Stimulated activated CD4-positive, alpha-beta T cell treated with anti-CD3 and anti-CD28 coated beads, Interleukin-12 subunit alpha, Interleukin-12 subunit beta, amount 100 ng/mL, for 48 hours (primary cell): ENCODE results near the gene CPT1B.

Source experiments
- DNase-seq, 3 donors: peaks; one replicate each; pipeline ENCODE4 v3.0.0-alpha.2; 2020; ENCODE audit warnings: low read depth in 2 of 3, low spot score in 1 of 3

The CPT1B gene

DNA sequence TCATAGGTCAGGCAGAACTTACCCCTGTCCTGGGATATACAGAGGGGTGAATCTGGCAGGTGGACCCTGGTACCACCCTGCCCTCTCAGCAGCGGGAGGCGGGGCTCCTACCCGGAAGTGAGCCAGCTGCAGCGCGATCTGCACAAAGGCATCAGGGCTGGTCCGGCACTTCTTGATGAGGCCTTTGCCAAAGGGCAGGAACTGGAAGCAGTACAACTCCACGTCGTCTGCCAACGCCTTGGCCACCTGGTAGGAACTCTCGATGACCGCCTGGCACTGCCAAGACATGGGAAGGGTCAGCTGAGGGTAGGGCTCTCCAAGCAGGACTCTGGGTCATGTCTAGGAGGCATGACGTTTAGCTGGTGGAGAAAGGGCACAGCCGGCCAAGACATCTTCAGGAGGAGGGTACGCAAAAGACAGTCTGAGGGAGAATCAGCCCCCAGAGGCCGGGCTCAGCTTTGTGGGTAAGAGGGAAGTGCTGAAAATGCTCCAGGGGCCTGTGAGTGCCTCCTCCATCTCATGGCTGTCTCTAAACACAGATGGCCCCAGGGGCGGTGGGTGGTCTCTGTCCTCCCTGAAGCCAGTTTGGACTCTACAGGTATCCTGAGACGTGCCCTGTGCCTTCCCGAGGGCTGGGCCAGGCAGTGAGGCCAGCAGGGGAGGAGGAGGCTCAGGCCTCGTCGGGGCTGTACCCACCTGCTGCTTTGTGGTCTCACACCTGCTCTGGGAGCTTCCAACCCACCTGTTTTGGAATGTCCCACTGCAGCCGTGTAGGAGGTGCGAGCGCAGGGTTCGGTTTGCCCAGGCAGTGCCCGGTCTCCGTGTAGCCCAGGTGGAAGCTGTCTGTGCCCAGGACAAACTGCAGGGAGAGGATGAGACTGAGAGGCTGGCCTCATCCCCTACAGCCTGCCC, 6.7 kb downstream of the CPT1B start:
- DNase-seq = no peak

DNA sequence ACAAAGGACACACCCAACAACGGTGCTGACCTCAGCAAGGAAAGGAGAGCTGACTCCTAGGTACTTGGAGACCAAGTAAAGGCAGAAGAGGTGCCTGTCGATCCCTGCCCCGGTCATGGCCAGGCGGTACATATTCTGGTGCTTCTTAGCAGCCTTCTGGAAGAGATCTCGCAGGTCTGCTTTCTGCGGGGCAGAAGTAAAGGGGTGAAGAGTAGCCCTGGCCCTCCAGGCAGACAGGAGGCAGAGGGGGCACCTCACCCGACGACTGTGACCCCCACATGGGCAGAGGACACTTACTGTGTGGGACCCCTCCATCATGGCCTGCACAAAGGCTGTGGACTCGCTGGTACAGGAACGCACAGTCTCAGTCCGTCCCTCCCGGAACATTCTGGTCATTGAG, 7.4 kb downstream of the CPT1B start:
- no peak for DNase-seq

- no peak for DNase-seq
Observed at GRCh38 chr22:50569896-50570535, 8.2 kb downstream of the CPT1B start.

DNA sequence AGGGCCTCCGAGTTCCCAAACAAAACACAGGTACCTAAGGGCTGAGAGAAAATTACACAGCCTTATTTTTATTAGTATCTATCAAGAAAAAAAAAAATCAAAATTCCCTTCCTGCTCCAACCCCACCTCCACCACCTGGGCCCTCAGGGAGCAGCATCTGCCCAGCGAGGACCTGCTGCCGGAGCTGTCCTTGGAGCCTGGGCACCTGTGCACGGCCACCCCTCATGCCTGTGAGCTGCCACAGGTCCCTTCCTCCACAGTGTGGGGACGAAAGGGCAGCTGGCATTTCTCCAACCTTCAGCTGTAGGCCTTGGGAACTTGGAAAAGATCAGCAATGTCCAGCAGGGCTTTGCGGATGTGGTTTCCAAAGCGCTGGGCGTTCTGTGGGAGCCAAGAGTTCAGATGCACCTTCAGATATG, 9.2 kb downstream of the CPT1B start:
- no peak for DNase-seq

GRCh38 chr22:50568626-50569025, 9.6 kb downstream of the CPT1B start:
- no peak for DNase-seq

DNA sequence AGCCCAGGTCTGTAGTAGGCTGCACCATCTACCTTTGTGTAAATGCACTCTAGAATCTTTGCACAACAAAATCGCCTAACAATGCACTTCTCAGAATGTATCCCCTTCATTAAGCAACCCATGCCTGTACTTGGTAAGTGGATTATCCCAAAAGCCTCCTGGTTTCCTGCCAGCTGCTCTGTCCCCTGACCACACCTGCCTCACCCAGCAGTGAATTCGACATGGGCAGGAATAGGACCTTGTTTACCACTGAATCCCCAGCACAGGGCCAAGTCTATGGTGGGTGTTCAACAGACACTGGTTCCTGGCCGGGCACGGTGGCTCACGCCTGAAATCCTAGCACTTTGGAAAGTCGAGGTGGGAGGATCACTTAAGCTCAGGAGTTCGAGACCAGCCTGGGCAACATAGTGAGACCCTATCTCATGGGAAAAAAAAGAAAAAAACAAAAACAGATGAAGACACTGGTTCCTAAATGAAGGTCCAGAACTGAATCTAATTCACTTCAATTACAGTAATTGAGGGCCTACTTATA, 10.4 kb downstream of the CPT1B start:
- no peak for DNase-seq

DNA sequence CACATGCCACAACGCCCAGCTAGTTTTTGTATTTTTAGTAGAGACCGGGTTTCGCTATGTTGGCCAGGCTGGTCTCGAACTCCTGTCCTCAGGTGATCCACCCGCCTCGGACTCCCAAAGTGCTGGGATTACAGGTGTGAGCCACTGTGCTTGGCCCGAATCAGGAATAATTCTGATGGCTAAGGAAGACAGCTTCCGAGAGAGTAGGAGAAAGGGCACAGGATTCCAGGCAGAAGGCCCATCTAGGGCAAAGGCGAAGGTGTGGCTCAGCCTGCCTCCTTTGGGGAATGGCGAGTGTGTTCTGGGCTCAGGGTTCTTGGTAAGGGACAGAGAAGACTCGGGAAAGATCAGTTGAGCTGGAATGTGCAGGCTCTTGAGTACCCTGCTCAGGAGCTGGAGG, 13.9 kb downstream of the CPT1B start:
- DNase-seq = no peak

DNA sequence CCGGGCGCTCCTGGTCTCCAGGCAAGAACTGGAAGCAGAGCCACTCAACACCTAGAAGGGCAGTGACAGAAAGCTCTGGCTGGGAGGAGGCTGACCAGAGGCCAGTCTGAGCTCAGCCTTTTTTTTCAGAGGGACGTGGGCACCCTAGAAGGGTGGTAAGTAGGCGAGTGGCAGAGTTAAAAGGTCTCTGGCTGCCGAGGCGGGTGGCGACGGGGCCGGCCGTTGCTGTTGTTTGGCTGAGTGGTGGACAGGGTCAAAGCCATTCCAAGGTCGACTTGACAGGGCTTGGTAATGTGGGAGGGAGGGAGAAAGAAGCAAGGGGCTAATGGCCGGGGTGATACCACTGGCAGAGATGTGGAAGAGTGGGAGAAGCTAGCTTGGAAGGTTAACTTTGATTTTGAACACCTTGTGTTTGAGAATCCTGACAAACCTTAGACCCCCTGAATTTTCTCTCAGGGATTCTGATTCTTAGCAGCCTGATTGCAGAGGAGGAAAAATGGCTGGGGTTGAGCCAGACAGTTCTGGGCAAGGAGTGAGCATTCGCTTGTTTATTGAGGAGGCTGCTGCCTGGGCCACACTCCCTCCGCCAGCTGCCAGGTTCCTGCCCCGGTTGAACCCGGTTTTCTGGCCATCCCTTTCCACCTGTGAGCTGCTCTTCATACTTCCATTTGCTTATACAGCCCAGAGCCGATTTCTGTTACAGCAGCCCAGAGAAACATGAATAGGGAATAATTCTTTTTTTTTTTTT, 14.6 kb downstream of the CPT1B start:
- DNase-seq = no peak

DNA sequence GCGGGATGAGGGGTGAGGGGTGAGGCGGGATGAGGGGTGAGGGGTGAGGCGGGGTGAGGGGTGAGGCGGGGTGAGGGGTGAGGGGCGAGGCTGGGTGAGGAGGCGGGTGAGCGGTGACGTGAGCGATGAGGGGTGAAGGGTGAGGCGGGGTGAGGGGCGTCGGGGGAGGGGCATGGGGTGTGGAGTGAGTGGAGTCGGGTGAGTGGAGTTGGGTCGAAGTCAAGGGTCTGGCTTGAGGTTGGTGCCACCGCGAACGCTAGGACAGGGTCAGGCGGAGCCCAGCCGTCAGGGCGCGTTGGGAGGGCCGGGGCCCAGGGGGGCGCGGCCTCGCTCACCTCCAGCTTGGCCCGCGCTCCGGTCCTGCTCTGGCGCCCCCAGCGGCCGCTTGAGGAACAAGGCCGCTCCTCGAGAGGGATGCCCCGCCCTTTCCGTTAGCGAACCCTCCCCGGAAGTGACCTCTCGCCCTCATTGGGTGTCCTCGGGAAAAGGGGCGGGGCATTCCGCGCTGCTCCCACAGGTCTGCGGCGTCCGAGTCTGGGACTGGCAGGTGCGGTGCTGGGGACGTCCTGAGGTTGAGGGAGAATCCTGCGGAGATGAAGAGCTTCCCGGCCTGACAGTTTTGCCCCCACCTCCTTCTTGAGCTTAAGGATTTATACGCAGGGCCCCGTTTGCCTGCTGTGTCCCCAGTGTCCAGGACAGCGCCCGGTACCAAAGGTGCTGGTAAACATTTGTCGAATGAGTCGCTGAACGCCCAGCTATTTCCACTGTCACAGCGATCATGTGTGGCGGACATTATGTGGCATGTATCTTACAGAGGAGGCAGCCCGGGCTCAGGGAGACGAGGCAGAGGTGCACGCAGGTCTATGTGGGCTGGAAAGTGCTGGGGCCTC, 15.5 kb downstream of the CPT1B start, which contains the start of gene SYCE3:
SYCE3 (minus strand) TSS at position 397 of the 890 bp plus-strand sequence. CDS start 6,514 bp downstream, outside the sequence.
- DNase-seq = peak; percentile 96 to 98 (median 98)

DNA sequence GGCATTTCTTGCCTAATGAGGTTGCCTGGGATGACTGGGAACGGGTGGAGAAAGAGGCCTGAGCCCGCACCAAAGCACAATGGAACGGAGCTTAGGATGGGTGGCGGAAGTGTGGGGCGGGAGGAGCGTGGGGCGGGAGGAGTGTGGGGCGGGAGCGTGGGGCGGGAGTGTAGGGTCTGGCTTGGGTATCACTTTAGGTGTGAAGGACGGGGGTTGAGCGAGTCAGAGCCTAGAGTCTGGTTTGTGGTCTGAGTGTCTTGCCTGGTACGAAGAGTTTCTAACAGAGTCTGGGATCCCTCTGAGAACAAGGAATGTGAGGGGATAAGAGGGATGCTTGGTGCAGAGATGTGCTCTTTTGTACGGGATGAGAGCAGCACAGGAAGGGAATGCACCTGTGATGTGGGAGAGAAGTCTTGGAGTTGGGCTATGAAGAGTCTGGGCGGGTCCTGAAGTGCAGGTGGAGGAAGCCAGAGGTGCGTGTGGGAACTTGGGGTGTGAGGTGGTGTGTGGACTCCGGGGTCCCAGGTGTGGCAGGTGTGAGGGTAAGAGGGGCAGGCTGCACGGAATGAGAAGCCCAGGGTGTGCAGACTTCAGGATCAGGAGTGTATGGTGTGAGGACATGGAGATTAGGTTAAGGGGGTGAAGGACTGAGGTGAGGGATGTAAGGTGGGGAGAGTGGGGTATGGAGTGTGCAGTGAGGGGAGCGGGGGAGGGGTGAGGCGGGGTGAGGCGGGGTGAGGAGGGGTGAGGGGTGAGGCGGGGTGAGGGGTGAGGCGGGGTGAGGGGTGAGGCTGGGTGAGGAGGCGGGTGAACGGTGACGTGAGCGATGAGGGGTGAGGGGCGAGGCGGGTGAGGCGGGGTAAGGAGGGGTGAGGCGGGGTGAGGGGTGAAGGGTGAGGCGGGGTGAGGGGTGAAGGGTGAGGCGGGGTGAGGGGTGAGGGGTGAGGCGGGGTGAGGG, 16.5 kb downstream of the CPT1B start:
- no peak for DNase-seq

DNA sequence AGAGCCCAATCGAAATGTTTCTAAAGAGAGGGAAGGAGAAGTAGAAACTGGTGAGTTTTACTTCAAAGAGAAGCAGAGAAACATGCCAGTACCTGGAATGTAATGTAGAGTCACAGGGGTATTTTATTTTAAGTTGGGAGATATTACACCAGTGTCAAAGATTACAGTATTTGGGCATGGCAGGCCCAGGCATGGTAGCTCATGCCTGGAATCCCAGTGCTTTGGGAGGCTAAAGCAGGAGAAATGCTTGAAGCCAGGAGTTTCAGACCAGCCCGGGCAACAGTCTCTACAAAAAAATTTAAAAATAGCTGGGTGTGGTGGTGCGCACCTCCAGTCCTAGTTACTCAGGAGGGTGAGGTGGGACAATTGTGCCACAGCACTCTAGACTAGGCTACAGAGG, 18.2 kb downstream of the CPT1B start:
- no peak for DNase-seq

GRCh38 chr22:50556703-50557102, 21.5 kb downstream of the CPT1B start:
- no peak for DNase-seq

DNA sequence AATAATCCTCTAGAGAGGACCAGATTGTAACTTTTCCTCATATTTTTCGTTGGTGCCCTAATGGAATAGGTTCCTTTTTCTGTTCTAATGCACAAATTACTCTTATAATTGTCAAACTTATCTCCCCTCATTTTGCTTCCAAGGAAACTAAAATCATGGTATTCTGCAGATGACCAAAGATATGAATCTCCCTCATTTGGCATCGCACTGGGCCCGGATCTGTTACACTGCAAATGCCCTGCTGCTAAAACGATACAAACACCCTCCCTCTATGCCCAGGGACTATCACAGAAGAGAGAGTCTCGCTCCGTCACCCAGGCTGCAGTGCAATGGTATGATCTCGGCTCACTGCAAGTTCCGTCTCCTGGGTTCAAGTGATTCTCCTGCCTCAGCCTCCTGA, 24.9 kb downstream of the CPT1B start:
- DNase-seq = no peak

DNA sequence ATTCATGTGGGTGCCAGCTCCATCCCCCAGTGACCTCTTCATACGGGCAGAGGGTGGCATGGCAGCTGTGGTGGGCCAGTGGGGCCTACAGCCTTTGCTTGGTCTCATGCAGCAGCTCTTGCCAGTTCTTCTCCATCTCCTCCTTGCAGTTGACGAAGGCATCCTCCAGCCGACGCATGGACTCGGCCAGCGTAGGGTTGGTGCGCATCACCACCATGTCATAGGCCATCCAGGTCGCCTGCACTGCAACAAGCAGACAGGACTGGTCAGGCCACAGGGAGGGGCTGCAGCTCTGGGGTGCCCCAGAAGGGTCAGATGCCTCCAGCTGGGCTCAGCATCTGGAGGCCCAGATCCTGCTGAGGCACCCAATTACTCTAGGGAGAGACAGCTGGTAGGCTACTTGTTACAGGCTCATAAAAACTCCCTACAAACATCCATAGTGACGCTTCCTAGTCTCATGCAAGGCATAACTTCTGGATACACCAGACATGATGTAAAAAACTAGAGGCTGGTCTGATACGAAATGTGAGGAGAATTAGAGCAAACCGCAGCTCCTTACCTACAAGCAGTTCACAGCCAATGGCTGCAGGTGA, 27.0 kb downstream of the CPT1B start:
- no peak for DNase-seq

DNA sequence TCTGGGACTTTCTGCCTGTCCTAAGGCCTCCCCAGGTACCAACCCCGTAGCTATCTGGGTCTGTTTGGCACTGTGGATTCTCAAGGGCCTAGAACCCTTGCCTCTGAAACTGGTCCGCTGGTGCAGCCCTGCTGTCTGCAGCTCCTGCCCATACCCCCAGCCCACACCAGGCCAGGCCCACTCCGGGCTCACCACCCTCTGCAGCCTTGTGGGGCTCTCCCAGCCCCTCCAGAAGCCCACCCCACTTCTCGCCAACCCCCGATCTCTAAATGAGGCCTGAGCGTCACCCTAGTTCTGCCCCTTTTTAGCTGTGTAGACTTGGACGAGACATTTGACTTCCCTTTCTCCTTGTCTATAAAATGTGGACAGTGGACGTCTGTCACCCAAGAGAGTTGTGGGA, 27.8 kb downstream of the CPT1B start:
- DNase-seq = no peak

DNA sequence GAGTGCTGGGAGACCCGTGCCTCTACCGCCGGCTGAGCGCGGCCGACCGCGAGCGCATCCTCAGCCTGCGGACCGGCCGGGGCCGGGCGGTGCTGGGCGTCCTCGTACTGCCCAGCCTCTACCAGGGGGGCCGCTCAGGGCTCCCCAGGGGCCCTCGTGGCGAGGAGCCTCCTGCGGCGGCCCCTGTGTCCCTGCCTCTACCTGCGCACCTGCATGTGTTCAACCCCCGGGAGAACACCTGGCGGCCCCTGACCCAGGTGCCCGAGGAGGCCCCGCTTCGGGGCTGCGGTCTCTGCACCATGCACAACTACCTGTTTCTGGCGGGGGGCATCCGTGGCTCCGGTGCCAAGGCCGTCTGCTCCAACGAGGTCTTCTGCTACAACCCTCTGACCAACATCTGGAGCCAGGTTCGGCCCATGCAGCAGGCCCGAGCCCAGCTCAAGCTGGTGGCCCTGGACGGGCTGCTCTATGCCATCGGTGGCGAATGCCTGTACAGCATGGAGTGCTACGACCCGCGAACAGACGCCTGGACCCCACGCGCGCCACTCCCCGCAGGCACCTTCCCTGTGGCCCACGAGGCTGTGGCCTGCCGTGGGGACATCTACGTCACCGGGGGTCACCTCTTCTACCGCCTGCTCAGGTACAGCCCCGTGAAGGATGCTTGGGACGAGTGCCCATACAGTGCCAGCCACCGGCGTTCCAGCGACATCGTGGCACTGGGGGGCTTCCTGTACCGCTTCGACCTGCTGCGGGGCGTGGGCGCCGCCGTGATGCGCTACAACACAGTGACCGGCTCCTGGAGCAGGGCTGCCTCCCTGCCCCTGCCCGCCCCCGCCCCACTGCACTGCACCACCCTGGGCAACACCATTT, 29.1 kb downstream of the CPT1B start:
- no peak for DNase-seq

DNA sequence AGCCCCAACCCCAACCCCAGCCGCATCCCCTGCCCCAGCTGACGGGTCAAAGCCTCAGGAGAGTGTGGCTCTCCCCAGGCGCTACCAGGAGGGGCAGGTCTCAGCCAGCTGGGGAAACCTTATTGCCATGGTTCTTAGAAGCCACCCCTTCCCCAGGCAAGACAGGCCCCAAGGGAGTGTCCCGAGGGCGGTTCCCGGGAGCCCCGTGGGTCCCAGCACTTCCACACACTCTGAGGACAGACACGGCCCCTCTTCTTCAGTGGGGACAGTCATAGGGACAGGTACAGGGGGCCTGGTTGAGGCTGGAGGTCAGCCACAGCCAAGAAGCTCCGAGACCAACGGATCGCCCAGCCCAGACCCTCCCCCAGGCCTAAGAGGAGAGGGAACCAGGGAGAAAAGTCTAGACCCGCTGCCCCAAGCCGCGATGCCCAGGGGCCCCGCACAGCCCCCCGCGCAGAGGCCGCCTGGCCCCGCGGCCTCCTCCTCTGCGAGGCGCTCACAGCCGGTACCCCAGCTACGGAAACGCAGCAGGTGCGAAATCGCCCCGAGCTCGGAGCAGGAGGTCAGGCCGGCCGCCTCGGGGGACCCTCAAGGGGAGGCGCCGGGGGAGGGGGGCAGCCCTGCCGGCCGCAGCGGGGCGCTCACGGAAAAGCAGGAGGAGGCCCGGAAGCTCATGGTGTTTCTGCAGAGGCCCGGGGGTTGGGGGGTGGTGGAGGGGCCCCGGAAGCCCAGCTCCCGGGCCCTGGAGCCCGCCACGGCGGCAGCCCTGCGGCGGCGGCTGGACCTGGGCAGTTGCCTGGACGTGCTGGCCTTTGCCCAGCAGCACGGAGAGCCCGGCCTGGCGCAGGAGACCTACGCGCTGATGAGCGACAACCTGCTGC, 29.9 kb downstream of the CPT1B start:
- DNase-seq = no peak
